ACC112 (cell line): Measurements from ENCODE around the gene AGPAT2.

Experiments used
- H2AFZ ChIP-seq: fragments of 200-600 bp; sonication (generic); one replicate; pipeline ENCODE4 v1.6.0; 2017; ENCODE audit warnings: antibody characterized with exemption, low read length; ENCODE audit not compliant: unreplicated experiment
- H3K27ac ChIP-seq: fragments of 200-600 bp; sonication (generic); 2 replicates; pipeline ENCODE4 v1.5.1; 2014; ENCODE audit warnings: low read depth, mild to moderate bottlenecking, antibody characterized with exemption, low read length, moderate library complexity
- H3K27me3 ChIP-seq: fragments of 200-600 bp; sonication (generic); 2 replicates; pipeline ENCODE4 v1.6.1; 2014; ENCODE audit warnings: mild to moderate bottlenecking, antibody characterized with exemption, low read length, moderate library complexity, mixed read lengths; ENCODE audit not compliant: insufficient read depth
- H3K36me3 ChIP-seq: fragments of 200-600 bp; sonication (generic); 2 replicates; pipeline ENCODE4 v1.6.1; 2016; ENCODE audit warnings: mild to moderate bottlenecking, antibody characterized with exemption, low read length, moderate library complexity, mixed read lengths; ENCODE audit not compliant: insufficient read depth
- H3K4me1 ChIP-seq: fragments of 200-600 bp; sonication (generic); one replicate; pipeline ENCODE4 v1.6.1; 2016; ENCODE audit warnings: low read length, mixed read lengths; ENCODE audit not compliant: insufficient read depth, unreplicated experiment, control insufficient read depth
- H3K4me3 ChIP-seq: fragments of 200-600 bp; sonication (generic); 2 replicates; pipeline ENCODE4 v1.5.1; 2014; ENCODE audit warnings: mild to moderate bottlenecking, low read depth, low read length
- H3K79me2 ChIP-seq: fragments of 200-600 bp; sonication (generic); one replicate; pipeline ENCODE4 v1.6.0; 2016; ENCODE audit warnings: low read length; ENCODE audit not compliant: control insufficient read depth, unreplicated experiment, insufficient read depth

Gene AGPAT2

DNA sequence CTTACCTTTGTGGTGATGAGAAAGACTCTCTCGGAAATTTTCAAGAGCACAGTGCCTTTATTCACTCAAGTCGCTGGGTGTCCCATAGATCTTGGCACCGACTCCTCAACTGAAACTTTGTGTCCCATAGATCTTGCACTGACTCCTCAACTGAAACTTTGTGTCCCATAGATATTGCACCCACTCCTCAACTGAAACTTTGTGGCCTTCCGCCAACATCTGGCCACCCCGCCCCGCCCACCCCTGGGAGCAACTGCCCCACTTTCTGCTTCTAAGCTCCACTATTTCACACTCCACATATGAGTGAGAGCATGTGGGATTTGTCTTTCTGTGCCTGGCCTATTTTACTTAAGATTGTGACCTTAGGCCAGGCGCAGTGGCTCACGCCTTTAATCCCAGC, 37.2 kb downstream of the AGPAT2 start:
- H3K27ac ChIP-seq = no peak overlapping the region
- peaks cover 4% of the 10 kb centered on the region for H3K4me1 ChIP-seq
- no peaks in the 10 kb centered on the region for H3K27me3 ChIP-seq
- no peaks in the 10 kb centered on the region for H3K79me2 ChIP-seq
- no peaks in the 10 kb centered on the region for H3K36me3 ChIP-seq
- no peak overlapping the region for H3K4me3 ChIP-seq
- no peak overlapping the region for H2AFZ ChIP-seq

DNA sequence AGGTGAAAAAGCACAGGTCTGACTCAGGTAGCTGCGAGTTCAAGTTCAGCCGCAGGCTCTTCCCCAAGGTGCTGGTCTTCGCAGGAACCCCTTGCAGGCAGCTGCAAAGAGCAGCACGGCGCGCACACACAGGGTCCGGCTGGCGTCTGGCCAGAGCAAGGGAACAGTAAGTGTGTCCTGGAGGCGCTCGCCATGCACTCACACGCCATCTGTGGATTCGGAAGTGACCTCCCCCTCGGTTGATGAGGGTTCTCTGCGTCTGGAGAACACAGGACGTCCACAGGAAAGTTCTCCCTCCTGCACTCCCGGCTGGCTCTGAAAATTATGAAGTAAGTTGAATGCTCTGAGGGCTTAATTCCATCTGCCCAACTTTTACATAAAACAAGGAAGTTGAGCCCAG, 38.5 kb downstream of the AGPAT2 start:
- no peak overlapping the region for H3K4me3 ChIP-seq
- H3K27me3 ChIP-seq = no peaks in the 10 kb centered on the region
- H3K27ac ChIP-seq = no peak overlapping the region
- peaks cover 16% of the 10 kb centered on the region for H3K4me1 ChIP-seq
- no peaks in the 10 kb centered on the region for H3K36me3 ChIP-seq
- no peak overlapping the region for H2AFZ ChIP-seq
- H3K79me2 ChIP-seq = no peaks in the 10 kb centered on the region

DNA sequence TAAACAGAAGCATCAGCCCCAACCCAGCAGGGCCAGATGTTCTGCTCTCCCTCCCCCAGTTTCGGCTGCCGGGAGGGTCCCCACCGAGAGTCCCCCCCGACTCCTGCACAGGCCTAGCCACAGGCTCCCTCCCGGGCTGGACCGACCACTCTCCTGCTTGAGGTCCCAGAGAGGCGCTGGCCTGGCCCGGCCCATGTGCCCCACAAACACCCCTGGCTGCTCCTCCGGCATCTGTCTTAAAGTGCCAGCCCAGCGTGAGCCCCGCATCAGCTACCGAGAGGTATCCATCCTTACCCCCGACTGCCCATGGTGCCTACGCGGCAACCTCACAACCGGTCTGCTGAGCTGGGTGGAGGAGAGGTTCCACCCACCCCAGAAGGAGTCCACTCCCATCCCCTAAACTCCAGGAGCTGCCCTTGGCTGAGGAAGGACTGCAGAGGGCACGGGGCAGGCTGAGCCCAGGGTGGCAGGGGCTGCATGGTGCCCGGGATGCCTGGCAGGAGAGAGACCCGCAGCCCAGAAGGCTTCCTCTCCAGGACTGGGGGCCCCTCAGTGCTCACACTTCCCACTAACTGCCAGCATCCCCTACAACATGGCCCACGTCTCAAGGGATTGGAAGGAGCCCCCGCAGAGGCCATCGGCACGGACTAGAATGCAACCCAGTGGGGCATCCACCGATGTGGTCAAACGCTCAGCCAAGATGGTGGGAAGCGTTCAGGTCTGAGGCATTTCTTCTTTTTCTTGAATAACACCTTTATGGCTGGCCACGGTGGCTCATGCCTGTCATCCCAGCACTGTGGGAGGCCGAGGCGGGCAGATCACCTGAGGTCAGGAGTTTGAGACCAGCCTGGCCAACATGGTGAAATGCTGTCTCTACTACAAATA, 40.2 kb downstream of the AGPAT2 start:
- H3K27ac ChIP-seq = no peak overlapping the region
- no peak overlapping the region for H2AFZ ChIP-seq
- H3K4me1 ChIP-seq = peaks cover 16% of the 10 kb centered on the region
- H3K79me2 ChIP-seq = no peaks in the 10 kb centered on the region
- no peaks in the 10 kb centered on the region for H3K36me3 ChIP-seq
- H3K4me3 ChIP-seq = no peak overlapping the region
- no peaks in the 10 kb centered on the region for H3K27me3 ChIP-seq

DNA sequence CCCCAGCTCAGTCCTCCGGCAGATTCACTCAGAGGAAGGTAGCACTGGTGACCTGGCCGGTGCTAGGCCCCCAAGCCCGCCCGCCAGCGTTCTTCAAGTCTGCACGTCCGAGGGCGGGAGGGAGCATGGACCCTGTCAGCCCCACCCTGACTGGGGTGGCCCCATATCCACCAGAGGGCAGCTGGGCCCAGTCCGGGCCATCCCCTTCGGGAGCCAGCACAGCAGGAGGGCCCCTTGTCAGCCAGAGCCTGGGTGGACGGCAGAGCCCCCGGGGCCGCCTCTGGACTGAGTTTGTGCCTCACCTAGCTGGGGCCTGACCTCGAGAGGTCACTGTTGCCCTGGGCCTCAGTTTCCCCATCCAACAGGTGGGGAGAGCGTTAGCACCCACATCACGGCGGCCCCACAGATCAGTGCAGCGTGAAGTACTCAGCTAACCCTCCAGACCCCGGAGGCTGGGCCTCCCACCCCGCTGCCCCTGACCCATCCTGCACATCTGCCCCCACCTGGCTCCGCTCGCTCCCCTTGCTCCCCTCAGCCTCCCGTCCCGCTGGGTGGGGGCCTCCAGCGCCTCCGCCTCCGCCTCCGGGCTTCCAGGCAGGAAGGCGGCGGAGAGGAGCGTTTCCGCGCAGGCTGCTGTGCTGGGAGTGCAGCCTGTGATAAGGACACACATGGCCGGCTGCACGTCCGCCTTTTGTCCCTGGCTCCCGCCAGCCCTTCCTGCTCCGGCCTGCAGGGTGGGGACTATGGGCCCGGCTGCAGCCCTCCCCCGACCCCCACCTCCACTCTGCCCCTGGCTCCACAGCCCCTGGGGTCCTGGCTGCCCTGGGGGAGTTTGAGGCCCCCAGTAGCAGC, 41.1 kb downstream of the AGPAT2 start:
- no peak overlapping the region for H3K27ac ChIP-seq
- H3K4me1 ChIP-seq = peaks cover 16% of the 10 kb centered on the region
- no peaks in the 10 kb centered on the region for H3K36me3 ChIP-seq
- H3K27me3 ChIP-seq = no peaks in the 10 kb centered on the region
- no peaks in the 10 kb centered on the region for H3K79me2 ChIP-seq
- H2AFZ ChIP-seq = no peak overlapping the region
- H3K4me3 ChIP-seq = no peak overlapping the region

DNA sequence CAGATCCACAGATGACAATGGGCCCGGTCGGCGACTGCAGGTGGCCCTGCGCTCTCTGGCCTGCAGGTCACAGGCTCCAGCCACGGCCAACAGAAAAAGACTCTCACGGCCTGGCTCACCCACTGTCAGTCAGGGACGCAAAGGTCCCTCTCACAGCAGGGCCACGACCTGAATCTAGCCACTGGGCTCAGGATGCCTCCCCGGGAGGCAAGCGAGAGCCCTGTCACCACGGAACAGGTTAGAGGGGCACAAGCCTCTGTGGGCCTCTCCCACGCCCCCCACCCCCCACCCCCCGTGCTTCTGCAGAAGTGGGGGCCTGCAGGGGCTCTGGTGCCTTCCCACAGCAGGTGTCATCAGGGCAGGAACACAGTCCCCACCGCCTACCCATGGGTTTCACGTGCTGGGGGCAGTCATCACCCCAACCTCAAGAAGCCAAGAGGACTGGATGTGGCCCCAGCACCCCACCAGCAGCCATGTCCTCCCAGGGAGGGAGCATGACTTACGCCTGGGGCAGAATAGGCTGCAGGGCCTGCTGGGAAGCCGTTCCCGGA, 41.8 kb downstream of the AGPAT2 start:
- Histone ChIP-seq H3K27ac (no peak overlapping the region), H3K4me3 (no peak overlapping the region), H3K36me3 (no peaks in the 10 kb centered on the region), H3K79me2 (no peaks in the 10 kb centered on the region), H3K27me3 (no peaks in the 10 kb centered on the region), H2AFZ (no peak overlapping the region), H3K4me1 (peaks cover 16% of the 10 kb centered on the region)

DNA sequence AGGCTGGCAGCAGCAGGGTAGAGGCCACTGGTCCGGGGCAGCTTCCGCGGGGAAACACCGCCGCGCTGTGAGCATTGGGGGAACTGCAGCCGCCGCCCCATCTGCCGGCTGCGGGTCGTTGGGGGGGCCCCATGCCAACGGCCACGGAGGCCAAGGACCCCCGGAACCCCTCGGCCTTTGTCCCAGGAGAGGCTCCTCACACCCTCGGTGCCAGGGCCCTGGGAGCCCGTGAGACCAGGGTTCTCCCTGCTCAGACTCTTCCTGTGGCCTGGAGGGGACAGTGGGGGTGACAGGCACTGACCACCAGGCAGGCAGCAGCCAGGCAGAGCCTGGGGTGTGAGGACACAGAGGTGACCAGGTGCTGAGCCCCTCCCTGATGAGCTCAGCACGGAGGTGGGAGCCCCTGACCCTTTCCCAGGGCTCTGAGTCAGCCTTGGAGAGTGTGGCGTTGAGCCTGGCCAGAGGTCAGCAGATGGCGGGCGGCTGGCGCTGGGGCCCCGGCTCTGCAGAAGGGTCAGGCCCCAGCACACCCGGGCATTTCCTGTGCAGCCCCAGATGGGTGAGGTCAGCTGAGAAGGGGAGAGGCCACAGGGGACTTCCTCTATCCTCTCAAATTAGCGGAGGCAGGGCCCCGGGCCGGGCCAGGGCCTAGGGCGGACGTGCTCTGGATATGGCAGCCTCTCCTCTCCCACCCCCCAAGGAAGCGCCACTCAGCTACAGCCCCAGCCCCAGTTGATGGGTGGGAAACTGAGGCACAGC, 42.5 kb downstream of the AGPAT2 start:
- Histone ChIP-seq H3K27ac (no peak overlapping the region), H2AFZ (no peak overlapping the region), H3K79me2 (no peaks in the 10 kb centered on the region), H3K36me3 (no peaks in the 10 kb centered on the region), H3K27me3 (no peaks in the 10 kb centered on the region), H3K4me1 (peaks cover 16% of the 10 kb centered on the region), H3K4me3 (no peak overlapping the region)

DNA sequence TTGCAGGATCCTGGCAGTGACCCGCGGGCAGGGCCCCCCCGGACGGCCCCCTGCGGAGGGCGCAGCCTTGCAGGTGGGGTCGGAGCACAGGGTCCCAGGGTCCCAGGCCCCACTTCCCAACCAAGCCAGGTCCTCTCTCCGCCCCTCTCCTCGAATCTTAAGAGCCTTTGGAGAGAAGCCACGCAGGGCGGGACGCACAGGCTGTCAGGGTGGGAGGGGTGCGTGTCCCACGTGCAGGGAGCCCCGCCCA, 43.0 kb downstream of the AGPAT2 start:
- Histone ChIP-seq H3K36me3 (no peaks in the 10 kb centered on the region), H3K4me3 (no peak overlapping the region), H3K79me2 (no peaks in the 10 kb centered on the region), H2AFZ (no peak overlapping the region), H3K27ac (no peak overlapping the region), H3K4me1 (peaks cover 16% of the 10 kb centered on the region), H3K27me3 (no peaks in the 10 kb centered on the region)

DNA sequence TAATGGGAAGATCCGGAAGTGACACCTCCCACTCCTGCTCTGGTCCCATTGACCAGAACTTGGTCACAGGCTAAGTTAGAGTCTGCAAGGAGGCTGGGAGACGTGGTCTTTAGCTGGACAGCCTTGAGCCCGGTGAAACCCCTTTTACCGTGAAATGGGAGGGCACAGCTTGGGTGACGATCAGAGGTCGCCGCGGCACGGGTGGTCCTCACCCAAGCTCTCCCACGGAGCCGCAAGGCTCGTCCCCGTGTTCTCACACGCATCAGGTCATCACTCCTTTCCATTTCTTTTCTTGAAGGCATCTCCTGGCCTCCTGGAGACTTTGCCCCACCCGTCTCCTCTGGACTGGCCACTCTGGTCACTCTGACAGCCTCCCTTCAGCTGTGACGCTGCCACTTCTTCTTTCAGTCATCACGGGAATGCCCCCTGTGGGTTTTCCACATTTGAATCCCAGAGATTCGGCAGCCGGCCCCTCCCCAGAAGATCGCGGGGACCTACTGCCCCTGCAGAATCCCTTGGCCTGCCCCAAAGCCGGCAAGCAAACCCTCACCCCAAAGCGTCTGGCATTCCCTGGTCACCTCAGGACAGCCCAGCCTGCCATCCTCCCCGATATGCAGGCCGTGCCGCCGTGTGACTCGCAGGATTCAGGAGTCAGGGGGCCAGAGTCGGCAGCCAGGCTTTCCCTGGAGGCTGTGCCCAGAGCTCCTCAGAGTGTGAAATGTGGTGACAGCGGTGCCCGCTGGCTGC, 43.5 kb downstream of the AGPAT2 start:
- no peak overlapping the region for H3K4me3 ChIP-seq
- H3K4me1 ChIP-seq = peaks cover 16% of the 10 kb centered on the region
- H3K27ac ChIP-seq = no peak overlapping the region
- no peak overlapping the region for H2AFZ ChIP-seq
- no peaks in the 10 kb centered on the region for H3K79me2 ChIP-seq
- no peaks in the 10 kb centered on the region for H3K27me3 ChIP-seq
- H3K36me3 ChIP-seq = no peaks in the 10 kb centered on the region

DNA sequence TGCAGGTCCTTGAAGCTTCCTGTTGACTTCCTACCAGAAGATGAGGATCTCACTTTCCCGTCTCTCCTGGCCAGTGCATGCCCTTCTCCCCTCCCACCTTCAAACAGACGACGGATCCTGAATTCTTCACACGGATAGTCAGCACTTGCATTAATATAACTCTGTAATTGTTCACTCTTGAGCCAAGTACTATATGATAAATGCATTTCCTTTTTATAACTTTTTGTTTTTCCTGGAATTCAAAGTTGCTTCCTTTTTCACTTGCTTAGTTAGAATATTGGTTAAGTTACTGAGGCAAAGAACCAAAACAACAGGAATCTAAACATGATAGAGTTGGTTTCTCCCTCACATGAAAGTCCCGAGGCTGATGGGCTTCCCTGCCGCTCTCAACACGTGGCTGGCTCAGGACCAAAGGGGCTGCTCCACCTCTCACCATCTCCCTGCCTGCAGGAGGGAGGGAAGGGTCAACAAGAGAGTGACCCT, 44.8 kb downstream of the AGPAT2 start:
- Histone ChIP-seq H3K36me3 (no peaks in the 10 kb centered on the region), H3K27me3 (no peaks in the 10 kb centered on the region), H3K4me3 (no peak overlapping the region), H3K4me1 (peaks cover 16% of the 10 kb centered on the region), H3K79me2 (no peaks in the 10 kb centered on the region), H3K27ac (no peak overlapping the region), H2AFZ (no peak overlapping the region)
